Activated CD4-positive, alpha-beta T cell treated with anti-CD3 and anti-CD28 coated beads for 48 hours (primary cell): ENCODE data around the gene CNOT1.
A peak's percentile ranks its signal among the peaks of the same experiment; 100 is the strongest.
"Not testable (repeated sequence)": the region's sequence is repeated elsewhere in the genome, so short reads cannot be mapped to it uniquely, and the experiment has no call there.

Source experiments
- DNase-seq: peaks from one replicate; pipeline ENCODE4 v3.0.0-alpha.2; 2020

CNOT1 gene

GRCh38 chr16:58577141-58577540, 52.5 kb downstream of the CNOT1 start:
- DNase-seq = no peak

- no peak for DNase-seq
Measured at GRCh38 chr16:58574895-58575294, 54.7 kb downstream of the CNOT1 start.

GRCh38 chr16:58565697-58566096, 63.9 kb downstream of the CNOT1 start:
- not testable (repeated sequence) for DNase-seq

GRCh38 chr16:58563775-58564174, 65.9 kb downstream of the CNOT1 start:
- DNase-seq = no peak

- no peak for DNase-seq
Measured at GRCh38 chr16:58563235-58563634, 66.4 kb downstream of the CNOT1 start.

- DNase-seq = no peak
Measured at GRCh38 chr16:58556678-58557077, 72.9 kb downstream of the CNOT1 start.

GRCh38 chr16:58551496-58551895, 78.1 kb downstream of the CNOT1 start:
- DNase-seq = no peak

GRCh38 chr16:58548378-58548777, 81.2 kb downstream of the CNOT1 start:
- DNase-seq = no peak

GRCh38 chr16:58543685-58544084, 85.9 kb downstream of the CNOT1 start:
- no peak for DNase-seq

GRCh38 chr16:58542291-58542690, 87.3 kb downstream of the CNOT1 start:
- no peak for DNase-seq

- DNase-seq = no peak
Measured at GRCh38 chr16:58541711-58542110, 87.9 kb downstream of the CNOT1 start.

- DNase-seq = no peak
Measured at GRCh38 chr16:58537124-58537906, 92.3 kb downstream of the CNOT1 start.

GRCh38 chr16:58536278-58536677, 93.3 kb downstream of the CNOT1 start:
- DNase-seq = no peak

GRCh38 chr16:58535100-58535499, 94.5 kb downstream of the CNOT1 start:
- DNase-seq = no peak

- DNase-seq = no peak
Measured at GRCh38 chr16:58533751-58534470, 95.7 kb downstream of the CNOT1 start.

GRCh38 chr16:58532414-58532813, 97.2 kb downstream of the CNOT1 start:
- no peak for DNase-seq

GRCh38 chr16:58530179-58530578, 99.4 kb downstream of the CNOT1 start:
- DNase-seq = no peak

- DNase-seq = no peak
Measured at GRCh38 chr16:58519707-58520106, 109.9 kb downstream of the CNOT1 start.

GRCh38 chr16:58518980-58519368, 110.7 kb downstream of the CNOT1 start:
- DNase-seq = no peak

- no peak for DNase-seq
Measured at GRCh38 chr16:58518083-58518979, 111.3 kb downstream of the CNOT1 start.

GRCh38 chr16:58516768-58517107, 112.9 kb downstream of the CNOT1 start:
- DNase-seq = no peak

- peak; percentile 63 for DNase-seq
Measured at GRCh38 chr16:58515871-58516767, 113.5 kb downstream of the CNOT1 start.
